Measurements from ENCODE around the gene CLASRP. TPM values are rescaled to one million over a fixed set of nuclear protein-coding genes. Genes with fewer than 3 reads are reported as not detected.

CLASRP gene
- total and polyA plus RNA-seq, 9 of the 15 experiments (the other 6 are each of a cell fraction or from before 2014, with no cell fraction given): 0.94 to 86.3 (median 44.0) TPM

GRCh38 chr19:45092747-45093678 is 54.2 kb downstream of the CLASRP start, which contains the start of gene PPP1R37 (continued):
- peak; percentile 90 for TF ChIP-seq ZBTB2 (IDR thresholded peaks at IDR 0.05)
- no peak for TF ChIP-seq ZSCAN29 (IDR thresholded peaks at IDR 0.05)
- TF ChIP-seq NR3C1 (CRISPR knock-in tag; IDR thresholded peaks at IDR 0.05): no peak
- no peak for TF ChIP-seq MTA2 (IDR thresholded peaks at IDR 0.05; ENCODE audit: low read depth)
- no peak for TF ChIP-seq GATAD2B (IDR thresholded peaks at IDR 0.05; ENCODE audit: borderline replicate concordance)
- no peak for TF ChIP-seq RAD51 (IDR thresholded peaks at IDR 0.05; ENCODE audit: borderline replicate concordance, low read depth)
- peak; percentile 87 for TF ChIP-seq ATF7 (IDR thresholded peaks at IDR 0.05)
- TF ChIP-seq BCL6 (CRISPR knock-in tag; IDR thresholded peaks at IDR 0.05): no peak
- no peak for TF ChIP-seq CEBPZ (IDR thresholded peaks at IDR 0.05; ENCODE audit: borderline replicate concordance, low read depth, low read length)
- TF ChIP-seq ZNF696 (CRISPR knock-in tag; conservative IDR thresholded peaks at IDR 0.05): no peak
- peak; percentile 84 for TF ChIP-seq ZBTB40 (IDR thresholded peaks at IDR 0.05)
- no peak for TF ChIP-seq ZBTB40 (CRISPR knock-in tag; IDR thresholded peaks at IDR 0.05)
